A673 (cell line): ENCODE results near the gene CDHR2. TPM values are rescaled to one million over a fixed set of nuclear protein-coding genes. Genes with fewer than 3 reads are reported as not detected.

Source experiments
- Bru-seq: library from RNA; stranded (reverse); fragments of 400-500 nt; gene quantifications from one replicate; lab custom pipeline; 2021; lab: Mats Ljungman, UMichigan
- BruChase-seq, 2 experiments: library from RNA; stranded (reverse); fragments of 400-500 nt; gene quantifications; one replicate each; lab custom pipeline; 2021; lab: Mats Ljungman, UMichigan
- BruUV-seq: library from RNA; stranded (reverse); fragments of 400-500 nt; replicated peaks from 2 replicates; lab custom pipeline; 2021; lab: Mats Ljungman, UMichigan
- CTCF ChIA-PET: fragments of 300-600 bp; sonication (Branson Sonifier 250); formaldehyde crosslinking; loops from one replicate; lab custom pipeline; 2022; ENCODE audit warnings: antibody characterized with exemption; lab: Charles Lee
- POLR2A ChIA-PET: fragments of 300-600 bp; sonication (Branson Sonifier 250); formaldehyde crosslinking; loops from one replicate; lab custom pipeline; 2022; ENCODE audit warnings: antibody characterized with exemption; ENCODE audit not compliant: low non-redundant PET; lab: Charles Lee
- DNase-seq: peaks from one replicate; pipeline ENCODE4 v3.0.0-alpha.2; 2015; ENCODE audit warnings: low spot score
- H3K27ac ChIP-seq: fragments of 200-600 bp; sonication (generic); 2 replicates; pipeline ENCODE4 v1.5.1; 2016; ENCODE audit warnings: mixed run types, low read depth, mild to moderate bottlenecking, mixed read lengths, antibody characterized with exemption, low read length; ENCODE audit not compliant: poor library complexity, severe bottlenecking
- H3K27me3 ChIP-seq: fragments of 200-600 bp; sonication (generic); replicated peaks from 2 replicates; pipeline ENCODE4 v1.6.1; 2017; ENCODE audit warnings: mixed run types, low read depth, mild to moderate bottlenecking, mixed read lengths, antibody characterized with exemption, low read length; ENCODE audit not compliant: insufficient read depth, poor library complexity
- H3K36me3 ChIP-seq: fragments of 200-600 bp; sonication (generic); 2 replicates; pipeline ENCODE4 v1.6.1; 2016; ENCODE audit warnings: mixed run types, mild to moderate bottlenecking, mixed read lengths, antibody characterized with exemption, low read length; ENCODE audit not compliant: insufficient read depth, poor library complexity, severe bottlenecking
- H3K4me1 ChIP-seq: fragments of 200-600 bp; sonication (generic); 2 replicates; pipeline ENCODE4 v1.6.1; 2017; ENCODE audit warnings: mixed run types, mild to moderate bottlenecking, mixed read lengths, antibody characterized with exemption, low read length; ENCODE audit not compliant: insufficient read depth, poor library complexity, severe bottlenecking
- H3K4me3 ChIP-seq: fragments of 200-600 bp; sonication (generic); 2 replicates; pipeline ENCODE4 v1.5.1; 2016; ENCODE audit warnings: low read depth, mixed run types, mild to moderate bottlenecking, mixed read lengths, low read length; ENCODE audit not compliant: poor library complexity, severe bottlenecking
- H3K9me3 ChIP-seq: fragments of 200-600 bp; sonication (generic); 2 replicates; pipeline ENCODE4 v1.6.1; 2016; ENCODE audit warnings: mixed run types, low read depth, mild to moderate bottlenecking, mixed read lengths, antibody characterized with exemption, low read length; ENCODE audit not compliant: poor library complexity, severe bottlenecking
- CTCF ChIP-seq: fragments of 300-800, 200-600 bp; sonication (generic); conservative IDR thresholded peaks from 2 replicates; pipeline ENCODE4 v1.5.1; 2017; ENCODE audit warnings: low read depth, mild to moderate bottlenecking, antibody characterized with exemption, low read length, moderate library complexity, mixed read lengths
- EZH2 ChIP-seq: fragments of 200-600 bp; sonication (generic); IDR thresholded peaks from 2 replicates; pipeline ENCODE4 v1.6.1; 2017; ENCODE audit warnings: borderline replicate concordance, low read depth, mild to moderate bottlenecking, mixed read lengths, antibody characterized with exemption, low read length; ENCODE audit not compliant: poor library complexity, severe bottlenecking
- intact Hi-C: fragments of 100-400 bp; cut with micrococcal nuclease; formaldehyde crosslinking; loops from one replicate; pipeline ENCODE4 v1.10.0; 2022; ENCODE audit not compliant: unreplicated experiment
- long read RNA-seq: library from polyadenylated mRNA; stranded (forward); transcript quantifications from one replicate; pipeline ENCODE4 v2.0.0, GENCODE V29; 2022
- total RNA-seq: library from RNA; stranded (reverse); gene quantifications from 2 replicates; pipeline ENCODE4 v1.2.3, GENCODE V29; 2021

Gene CDHR2
- 0.35 TPM in 1 of 2 replicates, not detected in the other for total RNA-seq
- Bru-seq, nascent RNA = percentile 15 among the genes with signal in this experiment
- percentile 15 among the genes with signal in this experiment for BruChase-seq, experiment 1, labeled RNA remaining after a 2-hour chase
- percentile 17 among the genes with signal in this experiment for BruChase-seq, experiment 2, labeled RNA remaining after a 6-hour chase
- long read RNA-seq, partial matches to known transcripts = 0 of 1 reads
- long read RNA-seq, other reads (novel, unspliced or antisense) = 1 of 1 reads

- Histone ChIP-seq H3K27ac (no peak within 1 kb of the TSS), H3K36me3 (no peaks in the 10 kb centered on the region), H3K27me3 (no peaks in the 10 kb centered on the region), H3K4me3 (no peak within 1 kb of the TSS), H3K9me3 (no peaks in the 10 kb centered on the region), H3K4me1 (no peaks in the 10 kb centered on the region)
- ChIA-PET CTCF (no interaction called here), POLR2A (no interaction called here)
- no peak for DNase-seq
- no TSS peak for BruUV-seq
- no peak for TF ChIP-seq EZH2
- no peak for TF ChIP-seq CTCF
- intact Hi-C loops = no loop called here
These were observed at the start of gene CDHR2 for GRCh38 chr5:176548967-176549444. Gene CDHR2, plus strand, starts transcription at chr5:176549342. Its CDS starts 16,011 bp downstream, at chr5:176565353.

GRCh38 chr5:176500511-176500910 lies 48.6 kb upstream of the CDHR2 start:
- POLR2A ChIA-PET = no interaction called here
- Histone ChIP-seq H3K27ac (no peak overlapping the region), H3K4me3 (no peak overlapping the region), H3K4me1 (no peaks in the 10 kb centered on the region), H3K9me3 (no peaks in the 10 kb centered on the region), H3K27me3 (no peaks in the 10 kb centered on the region), H3K36me3 (peaks cover 62% of the 10 kb centered on the region)
- intact Hi-C loops = no loop called here
- DNase-seq = no peak
- no peak for TF ChIP-seq EZH2
- TF ChIP-seq CTCF = no peak
- BruUV-seq = no TSS peak
- CTCF ChIA-PET = no interaction called here

GRCh38 chr5:176501333-176501732 lies 47.8 kb upstream of the CDHR2 start:
- Histone ChIP-seq H3K9me3 (no peaks in the 10 kb centered on the region), H3K4me3 (no peak overlapping the region), H3K27ac (no peak overlapping the region), H3K4me1 (no peaks in the 10 kb centered on the region), H3K36me3 (peaks cover 54% of the 10 kb centered on the region), H3K27me3 (no peaks in the 10 kb centered on the region)
- TF ChIP-seq EZH2 (no peak), CTCF (no peak)
- ChIA-PET POLR2A (no interaction called here), CTCF (interaction anchor here (0.6 kb wide), 1 partner anchor 85 kb away, joined by 5 read pairs; no protein-coding TSS in a partner anchor)
- intact Hi-C loops = no loop called here
- DNase-seq = no peak
- no TSS peak for BruUV-seq
